Measurements from ENCODE around the gene ANKRD39.

- no peak for TF ChIP-seq POLR2A (IDR thresholded peaks at IDR 0.05)
- TF ChIP-seq CTCF (IDR thresholded peaks at IDR 0.05), result no peak
- no peak for TF ChIP-seq EP300 (IDR thresholded peaks at IDR 0.05)
Observed at GRCh38 chr2:96877631-96878092, 19.8 kb upstream of the ANKRD39 start.
